22Rv1 (cell line): Measurements from ENCODE around the gene CDK11B.
"Not testable (repeated sequence)": the region's sequence is repeated elsewhere in the genome, so short reads cannot be mapped to it uniquely, and the experiment has no call there.

Experiments
- CTCF ChIP-seq: fragments of 450-650 bp; IDR thresholded peaks from 2 replicates; pipeline ENCODE4 v1.5.1; 2017; ENCODE audit warnings: mild to moderate bottlenecking
- ZFX ChIP-seq: fragments of 450-650 bp; IDR thresholded peaks from 2 replicates; pipeline ENCODE4 v1.6.1; 2017; ENCODE audit warnings: antibody characterized with exemption, borderline replicate concordance

DNA sequence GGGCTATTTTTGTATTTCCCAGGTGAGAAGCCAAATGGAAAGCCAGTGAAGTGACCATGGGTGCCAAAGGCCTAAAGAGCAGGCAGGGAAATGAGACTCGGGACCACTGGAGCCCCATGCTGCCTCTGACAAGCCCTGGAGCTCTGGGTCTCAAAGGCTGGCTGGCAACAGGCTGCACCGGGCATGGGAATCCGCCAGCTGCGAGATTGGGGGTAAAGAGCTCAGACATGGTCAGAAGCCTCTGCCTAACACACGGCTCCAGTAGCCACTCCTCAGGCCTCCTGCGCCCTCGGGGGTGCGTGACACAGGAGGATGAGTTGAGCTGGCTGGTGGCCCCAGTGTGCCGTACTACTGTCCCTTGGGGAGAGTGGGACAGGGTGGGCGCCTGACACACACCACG is 5.5 kb upstream of the CDK11B start:
- TF ChIP-seq CTCF, ZFX: not testable (repeated sequence)
